GM18858 (cell line): ENCODE results near the gene SLC38A10.
A peak's percentile ranks its signal among the peaks of the same experiment; 100 is the strongest.

Experiments
- ATAC-seq: cut with Tn5 transposase; IDR thresholded peaks from one replicate; pipeline ENCODE4 v1.9.1; 2021; ENCODE audit not compliant: unreplicated experiment

The SLC38A10 gene

DNA sequence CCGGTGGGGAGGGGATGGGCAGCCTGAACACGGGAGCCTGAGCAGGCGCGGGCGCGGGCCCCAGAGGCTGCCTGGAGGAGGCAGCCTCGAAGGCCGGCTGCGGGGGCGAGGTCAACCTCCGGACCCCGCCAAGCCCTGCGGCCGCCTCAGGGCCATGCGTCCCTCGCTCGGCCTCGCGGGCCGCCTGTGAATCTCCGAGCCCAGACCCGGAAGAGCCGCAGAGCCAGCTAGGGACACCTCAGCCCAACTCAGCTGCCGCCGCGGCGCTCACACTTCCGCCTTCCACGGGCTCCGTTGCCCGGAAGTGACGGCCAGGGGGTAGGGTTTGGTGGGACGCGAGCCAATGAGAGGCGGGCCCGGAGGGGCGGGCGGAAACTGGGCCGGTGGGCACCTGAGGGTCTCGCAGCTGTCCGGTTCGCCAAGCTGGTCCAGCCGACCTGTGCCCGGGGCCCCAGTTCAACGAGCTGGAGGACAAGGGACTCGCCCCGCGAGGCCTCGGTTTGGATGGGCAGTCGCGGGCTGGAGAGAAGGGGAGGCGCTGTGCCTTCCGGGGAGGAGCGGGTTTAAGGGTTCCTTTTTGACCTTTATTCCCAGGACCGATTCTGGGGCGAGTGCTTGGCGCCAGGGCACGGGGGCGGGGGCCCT, at the start of gene SLC38A10:
TSS of gene SLC38A10 (minus strand) at position 277 of the 645 bp plus-strand sequence. CDS start 386 bp downstream, outside the sequence.
- ATAC-seq = peak; percentile 49

DNA sequence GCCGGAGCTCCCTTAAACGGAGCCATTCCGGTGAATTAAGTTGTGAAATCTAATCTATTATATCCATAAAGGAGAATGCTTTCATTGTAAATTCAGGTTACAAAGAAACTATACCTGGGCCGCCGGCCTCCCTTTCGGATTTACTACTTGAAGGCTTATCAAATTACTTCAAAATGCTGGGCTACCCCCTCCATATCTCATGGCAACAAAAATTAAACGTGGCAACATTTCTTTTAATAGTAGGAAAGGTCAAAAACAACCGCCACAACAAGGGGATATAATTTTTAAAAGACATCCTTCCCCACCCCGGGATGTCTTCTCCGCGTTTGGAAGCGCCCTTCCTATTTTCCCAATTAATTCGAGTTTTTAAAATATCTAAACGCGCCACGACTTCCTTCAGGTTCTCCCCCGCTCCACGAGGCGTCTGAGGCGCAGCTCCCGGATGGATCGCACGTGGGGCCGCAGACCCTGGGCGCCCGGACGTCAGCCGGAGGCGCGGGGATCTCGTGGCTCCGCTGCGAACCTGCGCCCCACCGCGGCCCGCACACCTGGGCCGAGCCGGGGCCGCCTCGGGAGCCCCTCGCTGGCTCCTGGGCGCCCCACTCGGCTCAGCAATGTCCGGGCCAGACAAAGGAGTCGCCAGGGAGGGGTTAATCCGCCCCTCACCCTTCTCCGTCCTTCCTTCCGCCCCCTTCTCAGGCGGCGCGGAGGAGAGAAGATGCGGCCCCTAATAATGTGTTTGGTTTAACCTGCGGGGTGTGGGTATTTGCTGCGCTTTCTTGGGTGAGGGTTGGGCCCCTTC, 47.4 kb upstream of the SLC38A10 start:
- ATAC-seq = no peak

DNA sequence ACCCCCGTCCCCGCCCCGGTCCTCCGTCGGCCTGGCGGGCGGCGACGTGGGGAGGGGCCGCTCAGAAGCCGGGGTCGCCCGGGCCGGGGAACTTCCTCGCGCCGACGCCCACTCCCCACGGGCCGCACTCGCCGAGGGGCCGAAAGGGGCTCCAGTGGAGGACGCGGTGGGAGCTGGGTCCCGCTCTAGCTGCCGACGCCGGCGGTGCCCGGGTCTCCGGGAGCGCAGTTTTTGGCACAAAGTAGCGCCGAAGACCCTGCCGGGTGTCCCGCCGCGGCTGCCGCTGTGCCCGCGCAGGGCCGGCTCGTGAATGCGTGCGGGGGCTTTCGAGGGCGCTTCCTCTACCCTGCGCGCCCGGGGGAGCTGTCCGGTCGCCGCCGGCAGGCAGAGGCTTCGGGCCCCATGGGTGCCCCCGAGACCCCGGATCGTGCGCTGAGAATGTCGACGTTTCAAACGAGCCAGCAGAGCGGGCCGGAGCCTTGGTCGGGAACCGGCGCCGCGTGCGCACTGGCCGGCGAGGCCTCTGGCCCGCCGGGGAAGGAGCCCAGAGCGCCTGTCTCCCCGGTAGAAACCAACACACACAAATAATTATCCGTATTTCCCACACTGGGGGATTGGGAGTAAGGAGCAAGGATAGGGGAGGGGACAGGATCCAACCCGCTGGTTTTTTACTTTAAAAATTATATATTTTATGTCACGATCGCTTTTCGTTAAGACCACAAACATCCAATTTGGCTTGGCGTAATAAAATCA, 46.6 kb upstream of the SLC38A10 start:
- ATAC-seq = no peak

DNA sequence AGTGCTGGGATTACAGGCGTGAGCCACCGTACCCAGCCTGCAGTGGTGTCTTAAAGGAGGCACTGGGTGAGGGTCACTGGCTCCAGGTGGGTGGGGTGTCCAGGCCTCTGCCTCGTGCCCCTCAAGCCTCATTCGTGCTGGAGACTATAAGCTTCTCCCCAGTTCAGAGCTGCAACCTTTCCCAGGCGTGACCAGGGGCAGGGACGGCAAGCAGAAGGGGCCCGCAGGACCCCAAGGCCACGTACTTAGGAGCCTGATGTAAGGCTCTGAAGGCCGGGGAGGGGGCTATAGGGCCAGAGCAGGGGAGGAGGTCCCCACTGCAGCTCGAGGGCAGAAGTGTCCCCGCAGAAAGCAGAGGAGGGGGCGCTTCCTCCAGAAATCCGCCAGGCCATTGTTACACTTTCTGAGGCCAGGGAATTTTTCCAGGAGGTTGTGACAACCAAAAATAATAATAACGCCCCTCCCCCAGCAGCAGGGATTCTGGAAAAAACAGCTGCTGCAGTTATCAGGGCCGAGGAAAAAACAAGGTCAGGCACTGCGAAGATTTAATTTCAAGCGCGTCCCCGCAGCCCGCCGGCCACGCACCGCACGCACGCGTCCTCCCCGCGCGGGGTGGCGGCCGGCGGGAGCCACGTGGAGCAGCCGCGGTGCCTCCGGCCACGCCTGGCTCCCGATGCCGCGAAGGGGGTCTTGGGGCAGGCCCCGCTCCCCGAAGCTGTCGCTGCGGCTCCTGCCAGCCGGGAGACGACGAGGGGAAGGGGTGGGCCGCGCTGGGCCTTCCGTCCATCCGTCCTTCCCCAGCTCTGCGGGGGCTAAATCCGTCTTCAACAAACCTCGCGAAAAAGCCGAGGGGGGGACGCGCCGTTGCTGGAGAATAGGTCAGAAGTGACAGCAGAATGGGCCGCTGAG, 45.8 kb upstream of the SLC38A10 start:
- ATAC-seq = no peak

DNA sequence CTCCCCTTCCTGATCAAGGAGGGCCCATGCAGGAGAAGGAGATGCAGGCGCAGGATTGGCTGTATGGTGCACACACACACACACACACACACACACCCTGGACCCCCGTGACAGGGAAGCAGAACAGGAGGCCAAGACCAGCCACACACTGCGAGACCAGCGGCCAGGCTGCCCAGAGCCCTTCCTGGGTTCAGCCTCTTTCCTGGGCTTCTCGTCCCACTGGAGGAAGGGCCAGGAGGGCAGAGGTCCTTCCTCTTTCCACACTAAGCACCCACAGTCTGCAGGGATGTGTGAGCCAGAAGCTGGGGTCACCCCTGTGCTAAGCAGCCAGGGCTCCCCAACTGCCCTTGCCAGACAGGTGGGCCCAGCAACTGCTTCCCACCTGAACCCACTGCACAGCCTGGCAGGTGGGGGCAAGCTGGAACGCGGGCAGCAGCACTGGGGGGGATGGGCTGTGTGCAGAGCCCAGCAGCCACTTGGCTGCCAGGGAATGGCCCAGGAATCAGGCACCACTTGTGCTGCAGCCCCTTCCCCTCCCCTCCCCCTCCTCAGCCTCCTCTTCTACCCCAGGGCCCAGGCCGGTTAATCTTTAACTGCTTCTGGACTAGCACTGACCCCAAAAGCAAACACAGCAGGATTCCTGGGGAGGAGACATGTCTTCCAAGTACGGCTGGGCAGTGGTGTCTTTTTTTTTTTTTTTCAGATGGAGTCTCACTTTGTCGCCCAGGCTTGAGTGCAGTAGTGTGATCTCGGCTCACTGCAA, 44.6 kb upstream of the SLC38A10 start:
- ATAC-seq = no peak

DNA sequence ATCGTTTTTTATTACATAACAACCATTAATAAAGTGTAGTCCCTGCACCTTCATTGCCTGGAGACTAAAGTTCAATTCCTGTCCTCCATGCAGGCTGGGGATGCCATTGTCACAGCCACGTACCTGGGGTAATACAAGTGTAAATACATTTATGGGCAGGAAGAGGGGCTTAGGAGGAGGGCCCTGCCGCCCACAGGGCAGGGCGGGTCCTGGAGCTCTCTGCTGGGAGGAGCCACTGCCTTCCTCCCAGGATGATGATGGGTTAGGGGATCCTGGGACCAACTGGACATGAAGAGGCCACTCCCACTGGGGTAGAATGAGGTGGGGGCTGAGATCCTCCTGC, 44.1 kb upstream of the SLC38A10 start:
- no peak for ATAC-seq

DNA sequence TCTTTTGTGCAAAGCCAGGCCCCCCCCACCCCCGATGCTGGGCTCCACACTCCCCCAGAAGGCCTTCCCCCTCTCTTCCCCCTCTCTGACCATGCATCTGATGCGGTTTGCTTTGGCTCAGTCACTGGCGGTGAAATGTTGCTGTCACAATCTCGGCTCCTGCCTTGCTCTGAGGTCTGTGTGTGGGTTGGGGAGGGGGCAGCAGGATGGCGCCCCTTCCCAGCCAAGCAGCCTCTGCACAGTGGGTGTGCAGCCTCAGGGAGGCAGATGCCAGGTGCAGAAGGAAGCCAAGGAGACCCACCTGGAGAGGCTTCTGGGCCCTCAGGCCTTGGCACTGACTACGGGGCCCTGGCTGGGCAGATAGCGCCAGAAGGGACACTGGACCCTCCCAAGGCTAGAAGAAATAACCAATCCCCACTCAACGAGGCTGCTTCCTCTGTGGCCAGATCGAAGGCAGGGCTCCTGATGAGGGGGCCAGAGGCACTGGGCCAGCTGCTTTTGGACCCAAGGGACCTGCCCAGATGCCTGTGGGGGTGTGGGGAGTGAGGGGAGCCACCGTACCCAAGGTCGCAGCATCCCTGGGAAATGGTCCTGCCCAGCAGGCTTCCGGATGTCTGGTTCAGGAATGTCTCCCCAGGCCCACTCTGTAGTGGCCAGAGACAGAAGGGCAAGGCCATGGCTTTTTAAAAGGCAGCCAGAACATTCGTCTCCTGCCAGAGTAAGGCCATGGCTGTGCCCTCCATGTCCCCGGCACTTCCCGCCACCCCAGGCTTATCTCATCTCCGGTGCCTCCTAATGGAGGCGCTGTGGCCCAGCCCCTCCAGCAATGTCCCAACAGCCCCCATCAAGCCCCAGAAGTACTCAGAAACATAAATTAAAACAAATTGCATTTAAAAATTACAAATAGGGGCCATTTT, 43.4 kb upstream of the SLC38A10 start:
- no peak for ATAC-seq

DNA sequence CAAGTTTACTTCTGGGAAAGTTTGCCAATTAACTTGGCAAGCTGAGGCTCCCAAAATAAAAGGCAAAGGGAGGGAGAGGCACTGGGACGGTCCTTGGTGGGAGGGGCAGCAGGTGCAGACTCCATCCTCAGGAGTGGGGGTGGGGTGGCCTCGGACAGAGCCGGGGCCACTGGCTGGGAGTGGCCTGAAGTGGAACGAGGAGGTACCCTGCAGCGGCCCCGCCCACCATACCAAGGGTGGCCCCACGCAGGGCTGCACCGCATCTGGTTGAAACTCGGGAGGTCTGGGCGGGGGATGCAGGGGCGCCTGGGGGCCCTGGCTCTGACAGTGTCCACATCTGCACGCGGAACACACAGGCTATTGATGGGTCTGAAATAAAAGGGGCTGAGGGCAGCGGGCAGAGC, 42.4 kb upstream of the SLC38A10 start:
- ATAC-seq = no peak

DNA sequence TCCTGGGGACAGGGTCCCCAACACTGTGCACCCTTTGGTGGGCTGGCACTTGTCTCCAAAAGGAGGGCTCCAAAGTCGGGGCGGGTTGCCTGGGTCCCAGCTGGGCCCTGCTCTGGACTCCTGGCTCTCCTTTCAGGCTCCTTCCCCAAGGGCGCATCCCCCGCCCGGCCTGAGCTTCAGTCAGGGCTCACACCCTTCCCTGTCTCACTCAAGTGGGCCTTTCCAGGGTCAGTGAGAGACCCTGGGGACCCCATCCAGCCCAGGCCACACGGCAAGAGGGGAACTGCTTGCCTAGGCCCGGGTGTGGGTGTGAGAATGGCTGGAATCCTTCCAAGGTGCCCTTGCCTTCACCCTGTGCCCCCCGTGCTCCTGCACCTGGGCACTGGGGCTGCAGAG, 41.8 kb upstream of the SLC38A10 start:
- no peak for ATAC-seq

DNA sequence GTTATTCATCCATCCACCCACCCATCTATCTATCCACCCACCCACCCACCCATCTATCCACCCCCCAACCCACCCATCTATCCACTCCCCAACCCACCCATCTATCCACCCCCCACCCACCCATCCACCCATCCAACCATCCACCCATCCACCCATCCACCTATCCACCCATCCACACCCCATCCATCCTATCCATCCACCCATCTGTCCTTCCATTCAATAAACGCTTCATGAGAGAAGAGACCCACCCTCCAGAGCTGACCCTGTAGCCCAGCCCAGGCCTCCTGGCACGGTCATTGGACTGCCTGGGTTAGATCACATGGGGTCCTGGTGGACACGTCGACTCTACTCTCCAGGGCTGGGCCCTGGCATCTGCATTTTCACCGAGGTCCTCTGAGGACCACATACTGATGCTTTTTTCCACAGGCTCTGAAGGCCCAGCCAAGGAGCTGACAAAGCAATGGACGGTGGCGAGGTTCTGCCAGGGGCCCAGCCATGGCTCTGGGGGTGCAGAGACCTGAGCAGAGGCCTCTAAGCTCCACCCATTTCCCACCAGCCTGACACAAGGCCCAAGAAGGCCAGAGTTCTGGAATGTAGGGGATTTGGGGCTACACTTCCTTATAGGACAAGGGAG, 41.3 kb upstream of the SLC38A10 start:
- ATAC-seq = no peak

DNA sequence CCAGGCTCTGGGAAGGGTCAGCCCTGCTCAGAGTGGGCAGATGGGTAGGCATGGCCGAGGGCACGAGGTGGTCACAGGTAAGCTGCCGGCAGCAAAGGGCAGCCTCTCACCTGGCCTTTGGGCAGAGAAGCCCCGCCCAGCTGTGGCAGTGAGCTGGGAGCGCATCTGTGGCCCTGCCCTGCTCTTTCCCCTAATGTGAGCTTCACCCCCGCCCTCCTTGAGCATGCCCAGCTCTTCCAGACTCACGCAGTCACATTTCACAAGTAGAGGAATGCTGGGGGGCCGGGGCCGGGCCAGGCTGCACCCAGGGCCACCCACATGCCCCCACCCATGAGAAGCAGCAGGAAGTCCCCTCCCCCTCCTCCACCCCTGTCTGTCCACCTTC, 40.7 kb upstream of the SLC38A10 start:
- ATAC-seq = no peak

DNA sequence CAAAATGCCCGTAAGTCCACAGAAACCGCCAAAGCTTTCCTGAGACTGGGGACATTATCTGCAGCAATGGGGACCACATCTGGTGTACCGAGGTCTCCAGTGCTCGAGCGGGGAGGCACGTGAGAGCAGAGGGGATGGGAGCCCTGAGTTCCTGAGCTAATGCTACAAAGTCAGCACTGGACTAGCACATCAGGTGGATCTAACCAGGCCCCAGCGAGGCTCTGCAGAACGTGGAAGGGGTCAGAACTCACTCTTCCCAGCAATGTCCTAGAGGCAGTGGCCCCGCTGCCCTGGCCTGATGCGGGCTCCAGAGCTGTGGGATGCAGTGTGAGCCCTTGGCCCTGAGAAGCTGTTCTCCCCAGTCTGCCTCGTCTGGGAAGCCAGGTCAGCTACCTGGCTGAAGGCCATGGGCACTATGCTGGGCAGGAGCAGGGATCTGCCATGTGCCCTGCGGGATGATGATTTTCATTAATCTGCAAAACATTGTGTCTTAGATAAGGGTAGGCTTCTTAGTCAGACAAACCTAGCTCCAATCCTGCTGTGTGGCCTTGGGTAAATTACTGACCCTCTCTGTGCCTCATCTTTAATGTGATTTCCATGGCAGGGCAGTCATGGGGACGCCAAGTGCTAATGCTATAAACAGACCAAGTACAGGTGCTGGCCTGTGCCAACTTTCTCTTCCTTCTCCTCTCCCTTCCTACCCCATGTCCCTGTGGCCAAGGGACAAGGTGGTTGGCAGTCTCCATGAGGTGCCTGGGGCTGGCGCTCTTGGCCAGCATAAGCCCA, 40.1 kb upstream of the SLC38A10 start:
- ATAC-seq = no peak

DNA sequence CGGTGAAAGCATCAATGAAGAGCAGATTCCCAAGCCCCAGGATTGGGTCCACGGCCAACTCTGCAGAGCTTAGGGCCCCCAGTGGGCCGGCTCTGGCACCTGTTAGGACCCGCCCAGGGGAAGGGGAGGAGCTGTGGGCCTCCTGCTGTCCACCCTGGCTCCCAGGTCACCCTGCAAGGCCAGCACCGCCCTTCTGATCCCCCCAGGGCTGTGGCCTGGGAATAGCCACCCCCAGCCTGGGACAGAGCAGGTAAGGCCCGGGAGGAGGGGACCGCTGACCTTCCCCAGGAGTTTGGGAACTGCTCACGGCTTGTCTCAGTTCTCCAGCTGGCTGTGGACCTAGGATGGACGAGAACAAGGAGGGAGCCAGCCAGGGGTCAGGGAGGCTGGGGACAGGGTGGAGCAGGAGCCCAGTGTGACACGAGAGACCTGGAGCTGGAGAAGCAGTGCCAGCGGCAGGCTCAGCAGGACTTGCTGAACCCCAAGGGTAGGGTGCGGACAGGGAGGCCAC, 39.3 kb upstream of the SLC38A10 start:
- no peak for ATAC-seq

DNA sequence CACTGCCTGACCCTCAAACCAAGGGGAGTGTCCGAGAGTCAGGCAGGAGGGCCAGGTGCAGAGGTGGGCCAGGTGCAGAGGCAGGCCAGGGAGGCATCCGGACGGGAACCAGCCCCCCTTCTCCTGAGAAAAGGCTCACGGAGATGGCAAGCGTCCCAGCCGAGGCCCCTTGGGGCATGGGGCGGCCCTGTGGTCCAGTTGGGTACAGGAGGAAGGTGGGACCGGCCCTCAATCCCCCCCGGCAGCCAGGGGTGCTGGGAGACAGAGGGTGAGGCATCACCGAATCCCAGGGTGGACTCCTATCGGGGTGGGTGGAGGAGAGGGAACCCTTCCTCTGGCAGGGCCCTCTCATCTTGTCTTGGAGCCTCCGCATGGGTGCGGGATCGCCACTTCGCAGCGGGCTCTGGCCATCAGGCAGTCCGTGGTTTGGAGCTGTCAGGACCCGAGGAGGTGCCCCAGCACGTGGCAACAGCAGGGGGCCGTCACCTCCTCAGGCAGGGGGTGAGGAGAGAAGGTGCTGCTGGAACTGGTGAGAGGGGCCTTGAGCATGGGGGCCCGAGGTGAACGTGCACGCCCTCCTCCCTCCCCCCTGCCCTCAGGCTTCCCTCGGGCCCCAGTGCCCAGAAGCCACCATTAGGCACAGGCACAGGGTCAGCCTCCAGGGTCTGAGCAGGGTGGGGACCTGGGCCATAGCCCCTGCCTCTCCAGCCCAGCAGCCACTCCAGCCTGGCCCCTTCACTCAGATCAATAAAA, 38.7 kb upstream of the SLC38A10 start:
- no peak for ATAC-seq

DNA sequence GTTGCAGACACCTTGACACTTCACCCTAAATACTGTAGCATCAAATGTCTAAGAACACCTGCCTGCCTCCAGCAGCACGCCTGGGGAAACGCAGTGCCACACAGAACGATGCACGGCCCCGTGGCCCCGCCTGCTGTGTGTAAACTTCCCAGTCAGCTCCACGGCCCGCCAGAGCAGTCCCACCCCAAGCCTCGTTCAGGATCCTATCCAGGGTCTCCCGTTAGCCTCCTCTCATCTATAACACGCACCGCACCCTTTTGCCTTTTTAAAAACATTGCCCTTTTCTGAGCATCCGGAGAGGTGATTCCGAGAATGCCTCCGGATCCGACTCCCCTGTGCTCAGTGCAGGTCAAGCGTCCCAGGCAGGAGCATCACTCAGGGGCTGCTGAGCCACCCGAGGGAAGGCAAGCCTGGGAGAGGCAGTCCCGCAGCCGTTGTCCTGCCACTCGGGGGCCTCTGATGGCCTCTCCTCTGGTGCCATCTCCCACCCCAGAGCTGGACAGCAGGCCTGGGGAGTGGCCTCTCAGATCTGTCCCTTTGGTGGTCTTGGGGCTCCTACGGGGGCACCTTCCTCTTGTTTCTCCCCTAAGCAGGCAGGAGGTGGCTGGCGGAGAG, 37.9 kb upstream of the SLC38A10 start:
- no peak for ATAC-seq

DNA sequence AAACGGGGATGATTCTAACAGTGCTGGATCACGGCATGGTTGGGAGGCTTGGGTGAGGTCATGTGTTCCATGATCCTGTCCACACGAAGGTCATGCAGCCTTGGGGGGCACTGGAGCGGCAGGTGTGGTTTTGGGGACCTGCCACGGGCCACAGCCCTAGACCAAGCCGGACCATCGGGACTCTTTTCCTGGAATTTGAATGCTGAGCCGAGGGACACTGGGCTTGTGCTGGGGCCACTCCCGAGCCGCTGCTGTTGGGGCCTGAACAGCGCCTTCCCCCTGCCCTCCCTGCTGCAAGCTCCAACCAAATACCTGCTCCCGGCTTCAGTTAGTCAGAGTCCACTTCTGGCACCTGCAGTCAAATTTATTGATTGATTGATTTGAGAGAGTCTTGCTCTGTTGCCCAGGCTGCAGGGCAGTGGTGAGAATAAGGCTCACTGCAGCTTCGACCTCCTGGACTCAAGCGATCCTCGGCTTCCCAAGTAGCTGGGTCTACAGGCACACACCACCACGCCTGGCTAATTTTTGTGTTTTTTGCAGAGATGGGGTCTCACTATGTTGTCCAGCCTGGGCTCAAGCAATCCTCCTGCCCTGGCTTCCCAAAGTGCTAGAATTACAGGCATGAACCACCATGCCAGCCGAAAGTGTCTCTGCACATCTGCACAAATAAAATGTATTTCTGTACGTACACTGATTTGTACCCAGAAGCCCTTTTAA, 37.2 kb upstream of the SLC38A10 start:
- no peak for ATAC-seq
